Hepatocyte (in vitro differentiated cells): Measurements from ENCODE around the gene MICB.

Source experiments
- CTCF ChIP-seq: fragments of 200-600 bp; sonication (generic); IDR thresholded peaks from 2 replicates; pipeline ENCODE4 v1.5.1; 2016; ENCODE audit warnings: antibody characterized with exemption, mild to moderate bottlenecking; ENCODE audit not compliant: poor library complexity
- EZH2 ChIP-seq: fragments of 200-600 bp; sonication (generic); IDR thresholded peaks from 2 replicates; pipeline ENCODE4 v1.6.1; 2016; ENCODE audit warnings: antibody characterized with exemption, mild to moderate bottlenecking, borderline replicate concordance

- TF ChIP-seq CTCF (no peak), EZH2 (no peak)
Observed at GRCh38 chr6:31541658-31542521, 43.9 kb downstream of the MICB start, which contains the start of gene DDX39B.
